Lung microvascular endothelial cell (primary cell): ENCODE results near the gene NUDT14. TPM values are rescaled to one million over a fixed set of nuclear protein-coding genes. Genes with fewer than 3 reads are reported as not detected.

Experiments
- DNase-seq, 2 donors: peaks; one replicate each; pipeline versions ENCODE4 v3.0.0 to v3.0.0-alpha.2; 2010; ENCODE audit warnings: low read depth in 2 of 2
- total RNA-seq: library from RNA; depleted of rRNA; stranded (reverse); fragments of >200 nt; gene quantifications from 2 replicates; pipeline ENCODE4 v1.2.1, GENCODE V29; 2014

The NUDT14 gene
- total RNA-seq, 1 donor from 2014 or later: 63.7 TPM

GRCh38 chr14:105199093-105199492 is 18.0 kb upstream of the NUDT14 start:
- DNase-seq: peak; percentile 87 to 91

GRCh38 chr14:105198588-105198987 is 17.5 kb upstream of the NUDT14 start:
- DNase-seq: no peak

DNA sequence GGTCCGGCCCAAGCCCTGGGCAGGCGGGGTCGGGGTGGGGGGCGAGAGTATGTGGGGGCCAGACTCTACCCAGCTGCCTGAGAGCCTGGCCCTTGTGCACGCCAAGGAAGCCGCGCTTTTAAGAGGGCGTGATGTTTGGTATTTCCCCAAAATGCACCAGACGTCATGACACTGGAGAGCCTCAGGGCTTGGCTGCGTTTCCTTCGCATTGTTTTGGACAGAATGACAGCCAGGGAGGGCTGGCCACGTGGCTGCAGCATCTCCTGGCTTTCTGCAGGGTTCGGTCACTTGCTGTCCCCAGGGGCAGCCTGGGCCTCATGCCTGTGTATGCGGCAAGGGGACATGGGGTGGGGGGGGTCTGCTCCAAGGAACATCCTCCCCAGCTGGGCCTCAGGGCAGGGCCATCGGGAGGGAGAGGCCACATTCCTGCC is 16.1 kb upstream of the NUDT14 start:
- peak; percentile 41 to 50 for DNase-seq

- DNase-seq: peak; percentile 64 to 85
Observed at GRCh38 chr14:105196265-105196960, 15.3 kb upstream of the NUDT14 start.

- peak; percentile 60 to 69 for DNase-seq
Observed at GRCh38 chr14:105195522-105196264, 14.6 kb upstream of the NUDT14 start.

GRCh38 chr14:105195051-105195450 is 13.9 kb upstream of the NUDT14 start:
- DNase-seq: no peak

- peak; percentile 50 to 58 for DNase-seq
Observed at GRCh38 chr14:105193916-105194782, 13.0 kb upstream of the NUDT14 start.

DNA sequence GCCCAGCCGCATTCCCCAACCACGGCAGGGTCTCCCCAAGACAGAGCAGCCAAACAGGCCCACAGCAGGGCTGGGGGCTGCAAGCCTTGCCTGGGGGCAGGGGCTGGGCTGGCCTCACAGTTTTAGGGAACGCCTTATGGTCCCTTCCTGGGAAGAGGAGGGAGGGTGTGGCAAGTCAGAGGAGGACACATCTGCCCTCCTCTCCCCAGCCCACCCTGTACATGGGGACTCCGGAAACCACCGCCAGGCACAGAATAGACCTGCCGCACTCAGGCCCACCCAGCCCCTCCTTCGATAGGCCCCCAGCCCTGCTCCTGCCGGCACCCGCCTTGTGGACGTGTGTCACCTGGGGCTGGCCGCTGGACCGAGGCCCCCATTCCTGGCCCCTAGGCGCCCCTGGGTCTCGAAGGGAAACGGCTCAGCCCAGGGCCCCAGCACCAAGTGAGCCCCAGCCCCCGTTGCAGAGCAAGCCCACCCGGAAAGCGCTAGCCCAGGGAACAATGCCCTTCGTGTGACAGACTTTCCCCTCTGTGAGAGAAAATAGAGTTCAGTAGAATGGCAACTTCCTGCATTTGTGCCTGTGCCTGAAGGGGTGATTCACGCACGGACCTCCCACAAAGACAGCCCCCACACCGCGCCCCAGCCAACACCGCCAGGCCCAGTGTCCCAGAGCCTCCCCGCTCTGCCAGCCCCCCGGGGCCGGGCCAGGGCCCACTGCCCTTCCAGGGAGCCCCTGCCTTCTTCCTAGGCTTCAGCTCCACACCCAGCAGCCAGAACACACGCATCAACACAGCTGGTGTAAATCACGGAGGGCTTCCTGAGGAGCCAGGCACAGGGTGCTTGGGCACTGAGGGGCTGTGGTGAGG is 12.0 kb upstream of the NUDT14 start:
- peak; percentile 85 to 95 for DNase-seq

GRCh38 chr14:105187935-105188524 is 6.9 kb upstream of the NUDT14 start:
- no peak for DNase-seq

- no peak for DNase-seq
Observed at GRCh38 chr14:105187116-105187515, 6.0 kb upstream of the NUDT14 start.

- no peak for DNase-seq
Observed at GRCh38 chr14:105185973-105186372, 4.9 kb upstream of the NUDT14 start.

GRCh38 chr14:105185001-105185400 is 3.9 kb upstream of the NUDT14 start:
- DNase-seq: no peak

- no peak for DNase-seq
Observed at GRCh38 chr14:105184461-105184860, 3.3 kb upstream of the NUDT14 start.

DNA sequence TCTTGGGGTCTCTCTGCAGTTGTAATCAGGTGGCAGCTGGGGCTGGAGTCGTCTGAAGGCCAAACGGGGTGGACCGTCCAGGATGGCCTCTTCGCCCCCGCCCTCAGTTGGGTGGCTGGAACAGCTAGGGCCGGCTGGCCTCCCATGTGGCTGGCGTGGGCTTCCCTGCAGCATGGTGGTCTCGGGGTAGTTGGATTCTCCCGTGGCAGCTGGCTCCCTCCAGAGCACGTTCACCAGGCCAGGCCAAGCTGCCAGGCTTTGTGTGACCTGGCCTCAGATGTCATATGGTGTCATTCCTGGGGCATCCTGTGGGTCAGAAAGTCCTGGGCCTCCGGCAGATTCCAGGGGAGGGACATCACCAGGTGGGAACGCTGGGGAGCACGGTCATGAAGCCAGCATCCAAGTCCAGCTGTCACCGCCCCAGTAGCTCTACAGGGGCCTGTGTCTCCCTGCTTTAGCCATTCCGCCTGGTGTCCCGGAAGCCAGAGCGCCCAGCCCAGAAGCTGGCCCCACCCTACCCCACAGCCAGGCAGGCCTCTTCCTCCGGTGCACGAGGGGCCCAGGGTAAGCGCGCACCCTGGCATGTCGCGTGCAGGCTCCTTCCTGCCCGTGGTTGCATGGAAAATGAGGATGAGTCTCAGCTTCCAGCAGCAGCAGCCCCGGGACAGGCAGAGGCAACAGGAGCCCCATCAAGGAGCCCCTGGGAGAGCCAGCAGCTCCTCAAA is 1.3 kb upstream of the NUDT14 start:
- DNase-seq: peak in 1 of 2 donors; percentile 39

DNA sequence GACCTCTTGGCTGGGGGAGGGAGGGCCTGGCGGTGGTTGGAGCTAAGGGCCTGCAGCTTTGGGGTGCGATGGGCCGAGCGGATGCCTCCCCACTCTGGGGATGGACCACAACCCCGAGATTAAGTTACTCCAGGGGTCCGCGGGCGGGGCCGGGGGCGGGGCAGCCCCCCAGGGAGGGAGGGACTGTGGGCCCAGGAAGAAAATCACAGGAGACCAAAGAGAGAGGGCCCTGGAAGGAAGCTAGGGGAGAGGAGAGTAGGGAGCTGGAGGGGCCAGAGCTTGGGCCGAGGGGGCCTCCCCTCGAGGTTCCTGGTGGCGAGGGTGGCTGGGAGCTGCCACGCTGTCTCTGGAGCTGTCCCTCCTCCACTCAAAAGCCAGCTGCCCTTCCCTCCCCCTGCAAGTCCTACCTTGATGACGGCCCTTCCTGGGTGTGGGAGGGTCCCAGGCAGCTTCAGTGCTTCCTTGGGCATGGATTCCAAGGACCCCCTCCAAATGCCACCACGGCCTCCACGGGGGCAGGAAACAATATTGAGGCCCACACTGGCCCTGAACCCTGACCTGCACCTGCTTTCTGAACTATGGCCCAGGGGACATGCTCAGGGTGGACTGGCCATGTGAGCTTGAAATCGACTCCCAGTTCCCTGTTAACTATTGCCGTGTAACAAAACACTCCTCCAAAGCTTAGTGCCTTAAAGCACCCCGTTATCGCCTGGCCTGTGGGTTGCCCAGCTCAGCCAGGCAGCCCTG is 610 bp upstream of the NUDT14 start:
- DNase-seq: no peak

DNA sequence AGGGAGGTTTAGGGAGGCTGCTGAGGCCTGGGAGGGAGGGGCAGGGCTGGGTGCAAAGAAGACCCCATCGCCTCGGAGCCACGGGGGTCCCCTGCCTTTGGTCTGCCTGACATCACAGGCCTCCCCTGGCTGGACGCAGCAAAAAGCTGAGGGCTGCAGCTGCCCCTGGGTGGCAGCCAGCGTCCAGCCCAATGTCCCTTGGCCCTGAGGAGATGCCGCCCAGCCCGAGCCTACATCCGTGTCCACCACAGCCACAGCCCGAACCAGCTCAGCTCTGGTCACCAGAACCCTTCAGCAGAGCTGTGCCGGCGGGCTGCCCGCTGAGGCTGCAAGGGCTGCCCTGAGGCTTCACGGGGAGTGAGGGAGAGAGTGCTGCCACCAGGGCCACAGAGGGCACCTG is 1.9 kb downstream of the NUDT14 start:
- DNase-seq: no peak

DNA sequence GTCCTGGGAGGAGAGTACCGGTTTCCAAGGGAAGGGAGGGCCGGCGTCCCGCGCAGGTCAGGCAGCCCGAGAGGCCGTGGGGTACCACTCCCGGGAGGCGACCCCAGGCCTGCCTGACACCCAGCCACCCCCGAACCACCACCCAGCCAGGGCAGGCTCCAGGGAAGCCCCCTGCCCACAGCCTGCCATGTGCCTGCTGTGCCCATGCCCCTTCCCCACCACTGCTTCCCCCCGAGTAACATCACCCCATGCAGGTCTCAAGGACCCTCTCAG is 2.3 kb downstream of the NUDT14 start:
- no peak for DNase-seq

GRCh38 chr14:105178069-105178867 is 2.8 kb downstream of the NUDT14 start:
- no peak for DNase-seq

DNA sequence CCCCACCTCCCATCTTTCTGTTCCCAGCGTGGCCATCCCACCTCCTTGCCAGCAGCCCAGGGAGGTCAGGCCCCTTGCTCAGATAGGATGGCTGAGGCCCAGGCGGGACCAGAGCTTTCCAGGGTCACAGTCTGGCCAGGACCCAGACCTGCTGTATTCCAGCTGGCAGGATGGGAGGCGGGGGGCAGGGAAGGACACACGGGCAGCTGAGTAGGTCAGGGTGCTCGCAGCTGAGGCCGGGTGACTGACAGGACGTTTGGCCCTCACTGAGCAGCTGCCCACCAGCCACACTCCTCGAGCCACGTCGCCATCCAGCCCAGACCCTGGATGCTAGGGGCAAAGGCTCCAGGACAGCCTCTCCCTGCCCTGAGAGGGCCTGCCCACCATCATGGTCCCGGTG is 4.0 kb downstream of the NUDT14 start:
- no peak for DNase-seq
